Hematopoietic multipotent progenitor cell treated with erythropoietin and hydrocortisone succinate and interleukin-3 and kit ligand, for 17 days (in vitro differentiated cells): Measurements from ENCODE around the gene TMEM217.

Source experiments
- DNase-seq: peaks from one replicate; pipeline ENCODE4 v3.0.0-alpha.2; 2015; ENCODE audit warnings: low spot score

Gene TMEM217

GRCh38 chr6:37244430-37245310 is 13.3 kb downstream of the TMEM217 start:
- DNase-seq: peak; percentile 32

GRCh38 chr6:37243816-37244370 is 14.1 kb downstream of the TMEM217 start:
- DNase-seq: no peak

DNA sequence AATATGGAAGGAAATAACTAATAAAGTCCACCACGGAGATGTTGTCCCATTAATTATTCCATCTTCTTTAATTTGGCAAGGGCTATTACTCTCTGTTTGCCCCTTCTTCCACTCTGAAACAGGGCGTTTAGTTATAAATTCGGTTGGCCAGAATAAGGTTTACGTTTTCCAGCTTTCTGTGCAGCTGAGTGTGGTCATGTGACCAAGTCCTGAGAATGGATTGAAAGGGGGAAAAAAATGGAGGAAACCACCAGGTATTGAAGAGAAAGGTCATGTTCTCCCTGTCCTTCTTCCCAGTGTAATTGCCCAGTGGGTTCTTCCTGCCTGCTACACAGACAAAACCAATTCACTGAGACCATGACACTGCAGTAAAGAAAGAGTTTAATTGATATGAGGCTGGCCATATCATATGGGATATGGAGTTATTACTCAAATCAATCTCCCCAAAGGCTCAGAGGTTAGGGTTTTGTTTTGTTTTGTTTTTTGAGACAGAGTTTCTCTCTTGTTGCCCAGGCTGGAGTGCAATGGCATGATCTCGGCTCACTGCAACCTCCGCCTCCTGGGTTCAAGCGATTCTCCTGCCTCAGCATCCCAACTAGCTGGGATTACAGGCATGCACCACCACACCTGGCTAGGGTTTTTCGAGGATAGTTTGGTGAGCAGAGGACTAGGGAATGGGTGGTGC is 14.7 kb downstream of the TMEM217 start:
- no peak for DNase-seq

DNA sequence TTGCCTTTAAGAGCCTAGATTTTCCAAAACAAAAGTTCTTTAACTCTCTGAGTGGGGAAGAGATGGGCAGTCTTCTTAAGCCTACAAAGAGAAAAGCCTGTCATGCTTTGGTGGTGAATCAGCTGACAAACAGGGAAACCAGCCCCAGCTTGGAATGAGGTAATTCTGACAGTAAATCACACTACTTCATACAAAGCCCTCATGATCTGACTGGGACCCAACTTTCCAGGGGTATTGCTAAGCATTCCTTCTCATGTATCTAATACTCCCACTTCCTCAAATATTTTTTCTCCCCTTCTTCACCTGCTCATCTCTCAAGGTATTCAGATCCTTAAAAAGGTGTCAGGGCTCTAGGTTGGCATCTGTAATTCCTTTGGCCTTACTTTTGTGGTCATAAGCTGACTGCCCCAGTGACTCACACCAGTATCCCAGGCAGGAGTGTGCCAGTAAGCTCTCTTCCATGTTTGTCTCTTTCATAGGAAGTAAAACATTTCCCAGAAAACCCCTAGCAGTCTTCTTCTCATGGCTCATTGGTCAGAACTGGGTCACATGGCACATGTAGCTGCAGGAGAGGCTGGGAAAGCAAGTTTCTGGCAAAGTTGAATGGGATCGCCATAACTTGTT is 15.4 kb downstream of the TMEM217 start:
- DNase-seq: no peak

DNA sequence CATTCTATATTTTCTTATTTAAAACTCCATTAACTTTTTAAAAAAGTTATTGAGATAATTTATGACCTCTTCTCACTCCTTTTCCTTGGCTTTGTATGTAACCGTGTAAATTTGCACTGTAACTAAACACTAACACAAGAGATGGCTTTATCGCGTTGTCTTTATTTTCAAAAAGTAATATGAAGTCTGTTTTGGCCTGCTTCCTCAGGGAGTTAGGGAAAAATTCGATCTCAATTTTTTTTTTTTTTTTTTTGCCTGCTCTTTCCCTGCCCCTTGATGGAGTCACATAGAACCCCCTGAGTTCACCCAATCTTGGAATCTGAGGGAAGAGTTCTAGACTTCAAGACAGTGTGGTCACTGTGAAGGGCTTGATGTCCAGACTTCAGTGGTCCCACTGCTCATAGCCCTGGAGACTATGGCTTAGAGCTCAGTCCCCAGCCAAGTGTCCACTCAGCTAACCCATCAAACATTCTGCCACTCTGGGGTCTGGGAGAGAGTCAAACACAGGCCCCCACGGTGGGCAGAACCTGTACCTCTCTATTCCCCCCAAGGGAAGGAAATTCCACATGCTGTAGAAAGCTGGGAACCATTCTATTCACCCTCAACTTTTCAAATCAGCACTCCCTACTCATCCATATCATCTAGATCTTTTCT is 16.0 kb downstream of the TMEM217 start:
- DNase-seq: no peak

- DNase-seq: no peak
These were observed 16.8 kb downstream of the TMEM217 start for GRCh38 chr6:37241131-37241530.

GRCh38 chr6:37239950-37240713 is 17.8 kb downstream of the TMEM217 start:
- DNase-seq: peak; percentile 93

- no peak for DNase-seq
These were observed 18.4 kb downstream of the TMEM217 start for GRCh38 chr6:37239526-37239925.

DNA sequence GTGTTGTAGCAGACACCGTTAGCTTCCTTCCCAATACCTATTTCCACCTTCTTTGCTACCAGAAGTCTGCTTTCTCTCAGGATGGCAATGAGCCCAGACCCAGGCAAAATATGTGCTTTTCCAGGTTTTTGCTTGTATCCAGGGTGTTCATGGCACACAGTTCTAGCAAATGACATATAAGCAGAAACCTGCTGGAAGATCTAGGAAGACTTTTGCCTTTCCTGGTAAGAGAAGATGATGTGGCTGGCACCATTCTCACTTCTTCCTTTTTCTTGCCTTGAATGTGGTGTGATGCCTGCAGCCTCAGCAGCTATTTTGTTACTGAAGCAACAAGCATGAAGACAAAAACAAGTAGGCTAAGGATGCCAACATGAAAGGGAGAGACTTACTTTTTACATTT is 19.6 kb downstream of the TMEM217 start:
- DNase-seq: no peak

- no peak for DNase-seq
These were observed 20.2 kb downstream of the TMEM217 start for GRCh38 chr6:37237789-37238188.

DNA sequence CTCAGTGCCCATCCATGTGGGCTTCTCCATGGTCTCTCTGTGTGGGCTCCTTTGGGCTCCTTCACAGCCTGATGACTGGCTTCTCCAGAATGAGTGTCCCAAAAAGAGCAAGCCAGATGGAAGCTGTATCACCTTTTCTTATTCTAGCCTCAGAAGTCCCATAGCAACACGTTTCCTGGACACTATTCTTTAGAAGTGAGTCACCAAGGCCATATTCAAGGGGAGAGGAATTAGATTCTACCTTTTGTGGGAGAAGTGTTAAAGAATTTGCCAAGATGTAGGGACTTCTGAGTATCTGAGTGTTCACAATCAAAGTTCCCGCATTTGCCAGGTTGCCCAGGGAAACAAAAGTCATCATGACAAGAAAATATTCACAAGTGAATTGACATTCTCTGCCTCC is 21.0 kb downstream of the TMEM217 start:
- DNase-seq: no peak

GRCh38 chr6:37233541-37233940 is 24.4 kb downstream of the TMEM217 start:
- DNase-seq: no peak

DNA sequence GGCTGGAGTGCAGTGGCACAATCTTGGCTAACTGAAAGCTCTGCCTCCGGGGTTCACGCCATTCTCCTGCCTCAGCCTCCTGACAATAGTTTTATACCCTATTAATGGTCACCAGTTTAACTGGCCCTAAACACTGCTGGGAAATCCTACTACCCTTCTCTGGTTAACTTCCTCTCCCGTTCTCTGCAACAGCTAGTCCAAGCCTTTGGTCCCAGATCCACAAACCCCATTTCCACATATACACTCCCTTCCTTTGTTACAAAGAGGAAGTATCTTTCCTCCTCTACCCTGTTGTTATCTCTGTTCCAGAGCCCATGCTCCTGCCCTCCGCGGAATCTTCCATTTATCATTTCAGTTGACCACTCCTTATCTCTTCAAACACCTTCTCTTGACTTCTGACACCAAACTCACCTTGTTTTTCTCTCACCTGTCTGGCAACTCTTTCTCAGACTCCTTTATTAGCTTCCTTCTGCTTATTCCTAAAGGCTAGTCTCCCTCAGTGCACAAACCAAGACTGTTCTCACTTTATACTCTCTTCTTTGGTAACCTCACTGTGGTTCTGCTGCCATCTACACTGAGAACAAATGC is 25.4 kb downstream of the TMEM217 start:
- no peak for DNase-seq

GRCh38 chr6:37230104-37230503 is 27.8 kb downstream of the TMEM217 start:
- DNase-seq: no peak

- DNase-seq: no peak
These were observed 32.4 kb downstream of the TMEM217 start for GRCh38 chr6:37225350-37226169.

GRCh38 chr6:37222992-37223391 is 35.0 kb downstream of the TMEM217 start:
- no peak for DNase-seq

GRCh38 chr6:37222125-37222967 is 35.6 kb downstream of the TMEM217 start:
- DNase-seq: peak; percentile 54

GRCh38 chr6:37221585-37222124 is 36.3 kb downstream of the TMEM217 start:
- no peak for DNase-seq

DNA sequence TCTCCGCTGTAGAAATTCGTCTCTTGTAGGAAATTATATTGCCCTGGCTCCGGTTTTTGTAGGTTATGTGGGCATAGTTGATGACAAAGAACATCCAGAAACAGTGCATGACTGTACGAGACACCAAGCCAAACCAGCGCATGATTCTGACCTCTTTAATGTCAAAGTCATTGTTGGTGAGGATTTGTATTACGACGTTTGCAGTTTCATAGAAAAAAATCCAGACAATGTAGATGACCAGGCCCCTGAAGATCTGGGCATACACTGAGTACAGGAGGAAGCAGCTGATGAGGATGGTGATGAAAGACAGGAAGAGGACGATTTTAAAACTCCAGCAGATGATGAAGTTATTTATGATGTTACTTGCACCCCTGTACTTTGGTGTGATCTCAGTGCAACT is 39.4 kb downstream of the TMEM217 start:
- DNase-seq: no peak
